ENCODE measurements around the gene TP53I3.
"Not testable (repeated sequence)": the region's sequence is repeated elsewhere in the genome, so short reads cannot be mapped to it uniquely, and the experiment has no call there.

Gene TP53I3, protein sequence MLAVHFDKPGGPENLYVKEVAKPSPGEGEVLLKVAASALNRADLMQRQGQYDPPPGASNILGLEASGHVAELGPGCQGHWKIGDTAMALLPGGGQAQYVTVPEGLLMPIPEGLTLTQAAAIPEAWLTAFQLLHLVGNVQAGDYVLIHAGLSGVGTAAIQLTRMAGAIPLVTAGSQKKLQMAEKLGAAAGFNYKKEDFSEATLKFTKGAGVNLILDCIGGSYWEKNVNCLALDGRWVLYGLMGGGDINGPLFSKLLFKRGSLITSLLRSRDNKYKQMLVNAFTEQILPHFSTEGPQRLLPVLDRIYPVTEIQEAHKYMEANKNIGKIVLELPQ

DNA sequence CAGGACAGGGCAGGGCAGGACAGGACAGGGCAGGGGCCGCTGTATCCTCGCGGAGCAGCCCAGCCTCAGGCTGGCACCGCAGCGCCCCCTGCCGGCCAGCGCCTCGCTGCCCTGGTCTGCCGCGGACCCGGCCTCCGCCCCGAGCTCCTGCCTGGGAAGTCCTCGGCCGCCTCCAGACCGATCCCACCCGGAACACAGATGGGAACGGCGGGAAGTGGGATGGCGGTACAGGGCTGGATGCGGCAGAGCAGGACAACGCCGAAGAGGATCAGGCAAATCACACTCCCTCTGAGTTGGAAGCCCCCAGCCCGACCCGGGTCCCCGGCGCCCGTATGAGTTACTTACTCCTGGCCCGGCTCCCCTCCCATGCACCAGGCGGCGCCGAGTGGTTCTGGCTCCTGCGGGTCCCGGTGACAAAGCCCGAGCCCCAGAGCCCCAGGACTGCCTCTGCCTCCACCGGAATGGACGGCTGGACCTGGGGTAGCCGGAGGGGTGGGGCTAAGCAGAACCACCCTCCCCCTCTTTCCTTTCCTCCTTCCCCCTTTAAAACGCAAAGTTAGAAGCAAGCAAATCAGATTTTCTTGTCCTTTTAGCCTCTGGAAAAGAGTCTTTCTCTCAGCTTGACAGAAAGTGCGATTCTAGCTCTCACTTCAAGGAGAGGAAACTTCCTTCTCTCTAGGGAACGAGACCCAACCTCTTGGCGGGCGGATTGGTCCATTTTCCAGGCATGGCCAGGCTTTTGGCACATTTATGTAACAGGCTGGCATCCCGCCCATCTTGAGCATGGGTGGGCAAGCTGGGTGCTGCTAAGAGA is at the start of gene TP53I3:
TSS of gene TP53I3 (minus strand) at position 449 of the 814 bp plus-strand sequence. CDS start 508 bp downstream, outside the sequence.
- DNase-seq: peak; percentile 79 to 96

DNA sequence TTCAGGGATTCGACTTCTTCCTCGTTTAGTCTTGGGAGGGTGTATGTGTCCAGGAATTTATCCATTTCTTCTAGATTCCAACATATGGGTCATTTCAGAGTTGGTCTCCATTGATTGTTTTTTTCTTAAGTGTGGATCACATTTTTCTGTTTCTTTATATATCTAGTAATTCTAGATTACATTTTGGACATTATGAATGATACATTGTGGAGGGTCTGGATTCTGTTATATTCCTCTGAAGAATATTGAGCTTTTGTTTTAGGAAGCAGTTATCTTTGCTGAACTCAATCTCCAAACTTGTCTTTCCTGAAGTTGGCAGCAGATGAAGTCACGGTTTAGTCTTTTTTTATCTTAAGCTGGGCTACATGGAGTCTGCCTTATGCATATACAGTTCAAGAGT is 47.9 kb upstream of the TP53I3 start:
- DNase-seq: no peak

DNA sequence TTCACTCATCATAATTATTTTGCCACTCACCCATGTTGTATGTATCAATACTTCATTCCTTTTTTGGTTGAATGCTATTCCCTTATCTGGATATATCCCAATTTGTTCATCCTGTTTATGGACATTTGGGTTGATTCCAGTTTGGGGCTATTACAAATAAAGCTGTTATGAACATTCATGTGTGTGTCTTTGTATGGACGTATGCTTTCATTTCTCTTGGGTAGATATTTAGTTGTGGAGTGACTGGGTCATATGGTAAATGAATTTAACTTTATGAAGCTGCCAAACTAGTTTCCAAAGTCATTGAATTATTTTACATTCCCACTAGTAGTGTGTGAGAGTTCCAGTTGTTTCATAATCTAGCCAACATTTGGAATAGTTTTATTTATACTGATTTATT is 41.3 kb upstream of the TP53I3 start:
- DNase-seq: no peak

DNA sequence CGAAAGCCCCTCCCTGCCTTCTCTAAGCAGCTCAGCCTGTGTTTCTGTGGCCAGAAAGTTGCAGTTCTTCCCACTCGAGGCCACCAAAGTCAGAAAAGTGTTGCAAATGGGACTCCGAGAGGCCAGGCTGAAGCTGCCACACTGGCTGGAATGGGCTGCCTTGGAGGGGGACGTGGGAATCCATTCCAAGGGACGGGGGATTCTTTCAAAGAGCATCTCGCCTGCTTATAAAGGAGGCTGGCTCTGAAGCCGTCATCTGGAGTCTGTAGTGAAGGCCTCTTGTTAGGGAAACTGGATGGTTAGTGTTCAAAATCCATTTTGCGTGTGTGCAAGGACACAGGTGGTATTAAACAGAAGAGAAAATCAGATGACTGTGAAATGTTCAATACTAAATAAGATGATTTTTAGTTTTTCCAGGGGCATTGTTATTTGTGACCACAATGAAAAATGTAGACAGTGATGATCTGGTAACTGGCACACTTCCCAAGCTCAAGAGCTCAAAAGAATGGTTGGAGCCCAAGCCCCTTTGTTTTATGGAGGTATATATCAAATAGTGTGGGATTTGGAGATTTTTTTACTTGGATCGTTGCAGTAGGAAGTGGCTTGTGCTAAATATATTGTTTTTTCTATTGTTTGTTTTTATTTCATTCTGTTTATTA is 39.4 kb upstream of the TP53I3 start:
- no peak for DNase-seq

DNA sequence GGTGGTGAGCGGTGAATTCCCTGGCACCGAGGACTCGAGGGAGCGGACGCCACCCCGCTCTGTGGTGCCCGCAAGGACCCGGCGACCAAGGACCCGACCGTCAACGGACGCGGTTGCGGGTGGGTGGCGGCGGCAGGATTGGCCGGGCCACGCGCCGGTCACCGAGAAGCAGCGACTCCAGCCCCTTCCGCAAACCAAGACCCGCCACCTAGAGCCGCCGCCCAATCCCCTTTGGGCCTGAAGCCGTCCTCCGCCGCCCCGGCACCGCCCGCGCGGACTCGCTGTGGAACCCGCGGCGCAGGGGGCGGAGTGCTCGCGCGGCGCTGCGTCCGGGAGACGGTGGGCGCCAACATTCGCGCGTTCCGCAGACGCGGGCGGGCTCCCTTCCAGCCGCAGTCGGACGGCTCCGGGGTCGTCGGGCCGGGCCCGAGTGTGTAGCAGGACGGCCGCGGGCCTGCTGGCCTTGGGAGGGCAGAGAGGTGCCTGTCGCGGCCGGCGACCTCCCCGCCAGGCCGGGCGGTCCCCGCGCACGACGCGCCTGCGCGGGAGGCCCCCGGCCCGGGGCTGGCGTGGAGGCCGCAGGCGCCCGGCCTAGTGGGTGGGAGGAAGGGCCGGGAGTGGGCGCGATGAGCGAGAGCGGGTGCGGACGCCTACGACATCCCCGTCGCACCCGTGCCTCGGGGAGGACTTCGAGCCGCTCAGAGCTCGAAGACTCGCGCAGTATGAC is 38.7 kb upstream of the TP53I3 start, which contains the start of the genes FAM228B and PFN4:
TSS of gene FAM228B (plus strand) at position 275 of the 727 bp plus-strand sequence. CDS start 893 bp downstream, outside the sequence.
TSS of gene PFN4 (minus strand) at position 140 of the 727 bp plus-strand sequence. CDS start 799 bp downstream, outside the sequence.
- DNase-seq: peak; percentile 43 to 91

DNA sequence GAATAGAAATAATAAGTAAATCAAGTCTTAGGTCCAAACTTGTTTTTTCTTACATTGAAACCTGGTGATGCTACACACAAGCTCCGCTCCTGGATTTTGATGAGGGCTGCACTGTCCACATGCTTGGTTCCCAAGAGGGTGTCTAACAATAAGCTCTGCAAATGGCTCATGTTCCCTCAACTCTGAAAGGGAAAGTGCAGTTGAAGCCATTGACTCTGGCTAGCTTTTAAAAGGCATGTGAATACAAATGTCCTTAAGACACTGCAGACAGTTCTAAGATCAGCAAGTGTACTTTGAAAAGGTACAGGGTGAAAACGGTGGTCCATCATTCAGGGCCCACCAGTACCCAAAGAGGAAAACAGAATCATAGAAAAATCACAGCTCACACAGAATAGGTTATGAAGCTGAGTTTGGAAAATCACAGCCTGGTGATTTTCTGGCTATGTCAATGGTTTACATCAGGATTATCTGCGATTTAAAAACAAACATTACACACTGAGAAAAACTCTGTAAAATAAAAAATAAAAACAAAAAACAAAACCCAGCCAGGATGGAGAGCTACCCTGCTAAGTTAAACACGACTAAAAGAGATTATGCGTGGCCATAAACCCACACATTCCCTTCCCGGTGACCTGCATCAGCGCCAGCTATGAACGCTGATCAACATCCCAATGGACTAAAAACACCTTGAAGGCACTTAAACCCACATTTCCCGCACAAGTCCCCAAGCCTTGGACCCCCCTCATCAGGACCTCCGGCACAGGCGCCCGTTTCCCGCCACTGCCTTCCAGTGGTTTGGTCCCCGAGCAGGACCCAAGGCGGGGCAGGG is 37.9 kb upstream of the TP53I3 start:
- no peak for DNase-seq

DNA sequence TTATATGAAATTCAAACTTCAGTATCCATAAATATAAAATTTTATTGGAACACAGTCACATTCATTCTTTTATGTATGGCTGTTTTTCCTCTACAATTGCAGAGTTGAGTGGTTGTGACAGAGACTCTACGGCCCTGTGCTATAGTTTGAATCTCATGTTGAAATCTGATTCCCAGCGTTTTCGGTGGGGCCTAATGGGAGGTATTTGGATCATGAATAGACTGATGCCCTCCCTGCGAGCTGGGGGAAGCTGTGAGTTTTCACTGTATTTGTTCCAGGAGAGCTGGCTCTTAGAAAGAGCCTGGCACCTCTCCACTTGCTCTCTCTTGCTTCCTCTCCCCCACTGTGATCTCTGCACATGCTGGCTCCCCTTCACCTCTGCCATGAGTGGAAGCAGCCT is 36.8 kb upstream of the TP53I3 start:
- no peak for DNase-seq

DNA sequence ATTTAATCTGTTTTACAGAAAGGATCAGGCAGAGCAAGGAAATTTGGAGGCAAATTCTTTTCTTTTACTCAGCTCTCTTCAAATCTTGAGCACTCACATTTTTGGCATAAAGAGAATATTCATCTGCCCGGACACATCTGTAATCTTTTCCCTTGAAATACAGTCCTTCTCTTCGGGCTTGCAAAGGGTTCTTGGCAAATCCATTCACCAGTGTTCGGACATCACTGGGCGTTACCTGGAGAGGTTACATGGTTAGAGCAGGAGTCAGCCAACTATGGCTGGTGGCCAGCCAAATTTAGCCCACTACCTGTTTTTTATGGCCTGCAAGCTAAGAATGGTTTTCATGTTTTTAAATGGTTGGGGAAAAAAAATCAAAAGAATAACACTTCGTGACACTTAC is 36.4 kb upstream of the TP53I3 start:
- DNase-seq: no peak

DNA sequence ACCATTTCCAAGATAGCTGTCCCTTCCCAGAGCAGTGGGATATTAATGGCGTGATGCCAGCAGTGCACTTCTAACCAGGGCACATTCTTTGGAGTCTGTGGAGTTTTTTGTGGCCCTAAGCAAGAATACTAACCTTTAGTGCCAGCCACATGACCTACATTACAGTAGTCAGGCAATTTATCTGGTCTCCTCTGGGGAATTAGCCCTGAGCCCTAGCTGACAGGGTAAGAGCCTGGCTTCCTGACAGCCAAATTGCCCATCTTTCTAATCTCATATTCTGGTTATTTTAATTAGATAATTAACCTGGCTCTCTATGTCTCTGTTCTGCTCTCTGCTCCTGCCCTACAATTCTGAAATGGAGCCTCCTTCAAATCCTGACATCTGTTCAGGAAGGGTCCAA is 33.3 kb upstream of the TP53I3 start:
- no peak for DNase-seq

DNA sequence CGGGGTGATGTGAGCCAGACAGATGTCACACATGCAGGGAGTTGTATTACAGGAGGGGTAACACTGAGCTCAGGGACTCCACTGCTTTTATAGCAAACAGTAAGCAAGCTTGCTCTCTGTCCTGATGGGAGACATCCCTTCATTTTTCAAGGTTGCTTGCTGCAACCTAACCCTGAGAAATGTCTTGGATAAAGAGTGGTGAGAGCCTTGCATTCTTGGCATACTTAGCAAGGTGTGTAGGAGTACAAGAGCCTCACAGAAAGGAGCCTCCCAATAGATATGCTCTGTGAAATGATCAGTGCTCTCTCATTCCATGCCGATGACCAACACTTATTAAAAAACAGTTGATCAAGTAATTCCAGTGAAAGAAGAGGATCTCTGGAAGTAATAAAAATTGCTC is 30.4 kb upstream of the TP53I3 start:
- DNase-seq: no peak

DNA sequence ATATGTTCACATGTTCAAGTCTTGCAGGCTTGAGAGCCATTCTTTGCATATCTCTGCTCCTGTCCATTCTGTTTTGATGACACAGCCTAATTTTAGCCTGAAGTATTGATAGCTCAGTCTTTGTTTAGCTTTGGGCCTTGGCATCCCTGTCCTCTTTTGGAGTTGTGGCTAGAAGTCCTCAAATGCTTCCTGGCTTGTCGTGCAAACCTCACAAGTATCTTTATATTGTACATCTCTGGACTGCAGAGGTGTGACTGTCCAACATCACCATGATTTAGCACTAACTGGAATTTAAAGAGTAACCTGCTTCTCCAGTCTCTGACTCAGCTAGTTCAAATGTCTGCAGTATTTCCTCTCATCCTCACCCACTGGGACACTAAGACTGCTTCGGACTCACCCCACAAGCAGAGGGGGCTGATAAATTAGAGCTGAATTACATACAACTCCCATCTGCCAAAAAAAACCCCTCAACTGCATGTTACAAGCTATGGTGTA is 26.8 kb upstream of the TP53I3 start:
- DNase-seq: no peak

DNA sequence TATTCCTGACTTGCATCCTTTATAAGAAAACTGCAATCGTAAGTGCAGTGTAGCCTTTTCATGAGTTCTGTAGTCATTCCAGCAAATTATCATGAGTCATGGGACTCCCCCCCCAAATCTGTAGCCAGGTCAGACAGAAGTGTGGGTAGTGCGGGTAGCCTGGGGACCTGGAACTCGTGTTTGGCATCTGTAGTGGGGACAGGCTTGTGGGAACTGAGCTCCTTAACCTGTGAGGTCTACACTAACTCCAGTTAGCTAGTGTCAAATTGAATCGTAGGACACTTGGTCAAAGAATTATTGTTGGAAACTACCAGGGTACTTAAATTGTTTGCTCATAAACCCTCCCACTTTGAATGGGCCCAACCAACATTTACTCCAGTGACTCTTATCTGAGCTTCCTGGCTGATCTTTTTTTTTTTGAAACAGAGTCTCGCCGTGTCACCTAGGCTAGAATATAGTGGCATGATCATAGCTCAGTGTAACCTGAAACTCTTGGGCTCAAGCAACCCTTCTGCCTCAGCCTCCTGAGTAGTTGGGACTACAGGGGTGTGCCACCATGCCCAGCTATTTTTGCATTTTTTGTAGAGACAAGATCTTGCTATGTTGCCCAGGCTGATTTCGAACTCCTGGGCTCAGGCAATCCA is 26.1 kb upstream of the TP53I3 start:
- no peak for DNase-seq

DNA sequence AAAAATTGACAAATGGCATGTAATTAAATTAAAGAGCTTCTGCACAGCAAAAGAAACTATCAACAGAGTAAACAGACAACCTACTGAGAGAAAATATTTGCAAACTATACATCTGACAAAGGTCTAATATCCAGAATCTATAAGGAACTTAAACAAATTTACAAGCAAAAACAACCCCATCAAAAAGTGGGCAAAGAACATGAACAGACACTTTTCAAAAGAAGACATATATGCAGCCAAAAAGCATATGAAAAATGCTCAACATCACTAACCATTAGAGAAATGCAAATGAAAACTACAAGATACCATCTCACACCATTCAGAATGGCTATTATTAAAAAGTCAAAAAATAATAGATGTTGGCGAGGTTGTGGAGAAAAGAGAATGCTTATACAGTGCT is 24.8 kb upstream of the TP53I3 start:
- not testable (repeated sequence) for DNase-seq

DNA sequence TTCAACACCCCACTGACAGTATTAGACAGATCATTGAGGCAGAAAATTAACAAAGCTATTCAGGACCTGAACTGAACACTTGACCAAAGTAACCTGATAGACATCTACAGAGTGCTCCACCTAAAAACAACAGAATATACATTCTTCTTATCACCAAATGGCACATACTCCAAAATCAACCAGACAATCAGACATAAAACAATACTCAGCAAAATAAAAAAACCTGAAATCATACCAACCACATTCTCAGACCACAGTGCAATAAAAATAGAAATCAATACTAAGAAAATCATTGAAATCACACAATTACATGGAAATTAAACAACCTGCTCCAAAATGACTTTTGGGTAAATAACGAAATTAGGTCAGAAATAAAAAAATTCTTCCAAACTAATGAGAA is 22.7 kb upstream of the TP53I3 start:
- DNase-seq: no peak

DNA sequence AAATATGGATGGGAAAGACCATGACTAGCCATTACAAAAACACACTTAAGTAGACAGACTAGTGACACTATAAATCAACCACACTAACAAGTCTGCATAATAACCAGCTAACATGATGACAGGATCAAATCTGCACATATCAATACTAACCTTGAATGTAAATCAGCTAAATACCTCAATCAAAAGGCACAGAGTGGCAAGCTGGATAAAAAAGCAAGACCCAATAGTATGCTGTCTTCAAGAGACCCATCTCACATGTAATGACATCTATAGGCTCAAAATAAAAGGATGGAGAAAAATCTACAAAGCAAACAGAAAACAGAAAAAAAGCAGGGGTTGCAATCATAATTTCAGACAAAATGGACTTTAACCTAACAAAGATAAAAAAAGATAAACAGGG is 22.2 kb upstream of the TP53I3 start:
- DNase-seq: no peak

DNA sequence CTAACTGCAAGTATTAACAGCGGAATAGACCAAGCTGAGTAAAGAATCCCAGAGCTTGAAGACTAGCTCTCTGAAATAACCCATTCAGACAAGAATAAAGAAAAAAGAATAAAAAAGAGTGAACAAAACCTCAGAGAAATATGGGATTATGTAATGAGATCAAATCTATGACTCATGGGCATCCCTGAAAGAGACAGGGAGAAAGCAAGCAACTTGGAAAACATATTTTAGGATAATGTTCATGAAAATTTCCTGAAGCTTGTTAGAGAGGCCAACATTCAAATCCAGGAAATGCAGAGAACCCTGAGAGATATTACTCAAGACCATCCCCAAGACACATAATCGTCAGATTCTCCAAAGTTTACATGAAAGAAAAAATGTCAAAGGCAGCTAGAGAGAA is 21.2 kb upstream of the TP53I3 start:
- DNase-seq: no peak

DNA sequence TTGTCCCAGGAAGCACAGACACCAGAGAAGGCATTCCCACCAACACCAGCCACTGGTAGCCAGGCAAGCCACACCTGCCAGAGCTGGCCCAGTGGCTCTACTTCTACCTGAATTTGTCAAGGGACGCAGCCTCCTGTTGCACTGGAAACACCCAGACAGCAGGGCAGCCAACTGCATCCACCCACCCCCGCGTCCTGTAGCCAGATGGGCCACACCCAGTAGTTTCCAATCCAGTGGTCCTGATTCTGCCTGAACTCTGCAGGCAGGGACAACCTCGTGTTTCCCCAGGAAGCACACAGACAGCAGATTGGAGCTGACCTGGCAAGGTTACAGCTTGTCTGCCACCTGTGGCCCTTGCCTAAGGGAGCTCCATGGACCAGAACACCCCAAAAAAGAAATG is 20.3 kb upstream of the TP53I3 start:
- DNase-seq: no peak

DNA sequence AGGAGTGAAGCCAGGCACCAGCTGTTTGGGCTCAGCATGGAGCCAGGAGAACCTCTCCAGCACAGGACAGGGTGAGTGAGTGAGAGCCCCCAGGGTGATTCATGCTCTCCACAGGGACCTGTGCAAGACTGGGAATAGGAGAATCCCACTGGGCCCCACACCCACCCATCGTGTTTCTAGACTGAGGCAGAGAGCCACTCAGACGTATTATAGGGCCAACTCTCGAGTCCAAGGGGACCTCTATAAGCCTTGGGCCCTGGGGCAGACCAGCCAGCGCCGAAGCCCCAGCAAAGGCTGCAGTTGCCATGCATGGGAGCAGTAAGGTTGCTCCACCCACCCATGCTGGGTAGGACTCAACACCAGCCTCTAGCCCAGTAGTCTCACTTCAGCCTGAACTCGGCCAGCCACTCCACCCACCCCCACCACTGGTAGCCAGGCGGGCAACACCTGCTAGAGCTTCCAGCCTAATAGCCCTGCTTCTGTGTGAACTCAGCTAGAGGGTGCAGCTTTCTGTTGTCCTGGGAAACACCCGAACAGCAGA is 19.5 kb upstream of the TP53I3 start:
- DNase-seq: no peak

DNA sequence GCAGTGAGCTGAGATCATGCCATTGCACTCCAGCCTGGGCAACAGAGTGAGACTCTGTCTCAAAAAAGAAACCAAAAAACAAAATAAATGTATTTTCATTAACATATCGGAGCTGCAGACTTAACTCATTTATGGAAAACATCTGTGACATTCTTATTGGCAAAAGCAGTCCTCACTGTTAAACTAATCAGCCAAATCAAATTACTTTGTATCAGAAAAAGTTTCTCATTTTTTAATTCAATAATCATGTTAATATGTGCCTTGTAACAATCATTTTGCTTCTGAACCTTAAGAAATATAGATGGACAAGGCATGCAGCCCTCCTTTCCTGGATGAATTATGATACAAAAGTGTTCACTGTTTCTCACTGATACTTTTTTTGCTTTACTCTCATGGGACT is 18.0 kb upstream of the TP53I3 start:
- no peak for DNase-seq

DNA sequence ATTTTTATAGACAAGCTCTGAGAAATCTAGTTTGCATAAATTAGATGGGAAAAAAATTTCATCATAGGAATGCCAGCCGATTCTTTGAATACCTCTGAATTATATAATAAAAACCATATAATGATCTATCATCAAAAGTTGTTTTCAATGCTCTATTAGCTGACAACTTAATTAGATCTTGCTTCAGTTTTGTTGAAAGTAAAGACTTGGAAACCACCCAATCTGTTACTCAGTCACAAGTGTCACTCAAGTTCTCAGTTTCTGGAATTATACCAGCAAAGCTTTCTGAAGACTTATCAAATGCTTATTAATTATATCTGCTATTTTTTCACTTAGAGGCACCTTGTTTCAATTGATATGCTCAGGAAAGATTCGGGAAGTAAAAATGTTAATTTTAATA is 17.4 kb upstream of the TP53I3 start:
- no peak for DNase-seq

DNA sequence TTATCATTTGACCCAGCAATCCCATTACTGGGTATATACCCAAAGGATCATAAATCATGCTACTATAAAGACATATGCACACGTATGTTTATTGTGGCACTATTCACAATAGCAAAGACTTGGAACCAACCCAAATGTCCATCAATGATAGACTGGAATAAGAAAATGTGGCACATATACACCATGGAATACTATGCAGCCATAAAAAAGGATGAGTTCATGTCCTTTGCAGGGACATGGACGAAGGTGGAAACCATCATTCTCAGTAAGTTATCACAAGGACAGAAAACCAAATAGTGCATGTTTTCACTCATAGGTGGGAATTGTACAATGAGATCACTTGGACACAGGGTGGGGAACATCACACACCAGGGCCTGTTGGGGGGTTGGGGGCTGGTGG is 16.1 kb upstream of the TP53I3 start:
- DNase-seq: not testable (repeated sequence)

Measured in NCI-H526 (cell line).